Neural progenitor cell (in vitro differentiated cells): ENCODE results near the gene CENPP.

ENCODE experiments used
- CTCF ChIP-seq: fragments of 200-600 bp; sonication (generic); IDR thresholded peaks from 2 replicates; pipeline ENCODE4 v1.5.1; 2017; ENCODE audit warnings: antibody characterized with exemption, mild to moderate bottlenecking
- EZH2 ChIP-seq: fragments of 200-600 bp; sonication (generic); IDR thresholded peaks from 2 replicates; pipeline ENCODE4 v1.6.1; 2017; ENCODE audit warnings: antibody characterized with exemption, mild to moderate bottlenecking, moderate library complexity
- EZH2phosphoT487 ChIP-seq: fragments of 200-600 bp; sonication (generic); IDR thresholded peaks from 2 replicates; pipeline ENCODE4 v1.6.1; 2017; ENCODE audit warnings: antibody characterized with exemption

GRCh38 chr9:92601451-92601850, 275.7 kb downstream of the CENPP start:
- TF ChIP-seq CTCF (no peak), EZH2 (no peak), EZH2phosphoT487 (no peak)
